ENCODE data around the gene SEC24C.
"Not testable (repeated sequence)": the region's sequence is repeated elsewhere in the genome, so short reads cannot be mapped to it uniquely, and the experiment has no call there.

The SEC24C gene

GRCh38 chr10:73789659-73790055 is 45.5 kb downstream of the SEC24C start:
- DNase-seq (ENCODE audit: low read depth in 2 of 3, low spot score in 2 of 3), result no peak

GRCh38 chr10:73790886-73791625 is 46.9 kb downstream of the SEC24C start:
- no peak for DNase-seq (ENCODE audit: low read depth in 2 of 3, low spot score in 2 of 3)

- no peak for DNase-seq (ENCODE audit: low read depth in 2 of 3, low spot score in 2 of 3)
Measured at GRCh38 chr10:73791871-73792400, 47.8 kb downstream of the SEC24C start.

GRCh38 chr10:73793456-73793855 is 49.3 kb downstream of the SEC24C start:
- DNase-seq (ENCODE audit: low read depth in 2 of 3, low spot score in 2 of 3), result no peak

- DNase-seq (ENCODE audit: low read depth in 2 of 3, low spot score in 2 of 3), result not testable (repeated sequence)
Measured at GRCh38 chr10:73795491-73795890, 51.3 kb downstream of the SEC24C start.

GRCh38 chr10:73796035-73796434 is 51.9 kb downstream of the SEC24C start:
- DNase-seq (ENCODE audit: low read depth in 2 of 3, low spot score in 2 of 3), result not testable (repeated sequence)

GRCh38 chr10:73796766-73797165 is 52.6 kb downstream of the SEC24C start:
- no peak for DNase-seq (ENCODE audit: low read depth in 2 of 3, low spot score in 2 of 3)

- DNase-seq (ENCODE audit: low read depth in 2 of 3, low spot score in 2 of 3), result no peak
Measured at GRCh38 chr10:73797324-73798025, 53.3 kb downstream of the SEC24C start.

GRCh38 chr10:73798087-73798486 is 53.9 kb downstream of the SEC24C start:
- DNase-seq (ENCODE audit: low read depth in 2 of 3, low spot score in 2 of 3), result no peak

- no peak for DNase-seq (ENCODE audit: low read depth in 2 of 3, low spot score in 2 of 3)
Measured at GRCh38 chr10:73798927-73799560, 54.9 kb downstream of the SEC24C start.

- DNase-seq (ENCODE audit: low read depth in 2 of 3, low spot score in 2 of 3), result no peak
Measured at GRCh38 chr10:73799899-73800559, 55.9 kb downstream of the SEC24C start.

- DNase-seq (ENCODE audit: low read depth in 2 of 3, low spot score in 2 of 3), result no peak
Measured at GRCh38 chr10:73800560-73801252, 56.5 kb downstream of the SEC24C start.

GRCh38 chr10:73801253-73801590 is 57.0 kb downstream of the SEC24C start:
- no peak for DNase-seq (ENCODE audit: low read depth in 2 of 3, low spot score in 2 of 3)

GRCh38 chr10:73802276-73802991 is 58.3 kb downstream of the SEC24C start:
- no peak for DNase-seq (ENCODE audit: low read depth in 2 of 3, low spot score in 2 of 3)

- no peak for DNase-seq (ENCODE audit: low read depth in 2 of 3, low spot score in 2 of 3)
Measured at GRCh38 chr10:73803680-73804286, 59.6 kb downstream of the SEC24C start.

- DNase-seq (ENCODE audit: low read depth in 2 of 3, low spot score in 2 of 3), result no peak
Measured at GRCh38 chr10:73806176-73806950, 62.2 kb downstream of the SEC24C start.

- no peak for DNase-seq (ENCODE audit: low read depth in 2 of 3, low spot score in 2 of 3)
Measured at GRCh38 chr10:73807471-73807870, 63.3 kb downstream of the SEC24C start.

GRCh38 chr10:73808021-73808815 is 64.0 kb downstream of the SEC24C start:
- DNase-seq (ENCODE audit: low read depth in 2 of 3, low spot score in 2 of 3), result no peak
